Islet of Langerhans (tissue), 1 donor: ENCODE measurements around the gene ARHGAP8.
"Not testable (repeated sequence)": the region's sequence is repeated elsewhere in the genome, so short reads cannot be mapped to it uniquely, and the experiment has no call there.

Source experiments
- FAIRE-seq: peaks from one replicate; lab custom pipeline; 2011; peaks lifted over from hg19 to GRCh38; lab: Jason Lieb, UNC

ARHGAP8 gene

GRCh38 chr22:44834065-44834464 is 81.7 kb downstream of the ARHGAP8 start:
- no peak for FAIRE-seq

- no peak for FAIRE-seq
Observed at GRCh38 chr22:44837481-44837880, 85.1 kb downstream of the ARHGAP8 start.

GRCh38 chr22:44838316-44839016 is 86.1 kb downstream of the ARHGAP8 start:
- FAIRE-seq = no peak

GRCh38 chr22:44839061-44839460 is 86.7 kb downstream of the ARHGAP8 start:
- FAIRE-seq = no peak

GRCh38 chr22:44839721-44840120 is 87.3 kb downstream of the ARHGAP8 start:
- no peak for FAIRE-seq

- no peak for FAIRE-seq
Observed at GRCh38 chr22:44840611-44841322, 88.4 kb downstream of the ARHGAP8 start.

GRCh38 chr22:44842417-44842816 is 90.0 kb downstream of the ARHGAP8 start:
- FAIRE-seq = no peak

GRCh38 chr22:44845191-44845590 is 92.8 kb downstream of the ARHGAP8 start:
- FAIRE-seq = no peak

- no peak for FAIRE-seq
Observed at GRCh38 chr22:44845796-44846720, 93.7 kb downstream of the ARHGAP8 start.

GRCh38 chr22:44846726-44847275 is 94.4 kb downstream of the ARHGAP8 start:
- no peak for FAIRE-seq

- no peak for FAIRE-seq
Observed at GRCh38 chr22:44847380-44847779, 95.0 kb downstream of the ARHGAP8 start.

- no peak for FAIRE-seq
Observed at GRCh38 chr22:44847892-44848291, 95.5 kb downstream of the ARHGAP8 start.

GRCh38 chr22:44848296-44848741 is 95.9 kb downstream of the ARHGAP8 start:
- no peak for FAIRE-seq

GRCh38 chr22:44848791-44849420 is 96.5 kb downstream of the ARHGAP8 start:
- no peak for FAIRE-seq

- no peak for FAIRE-seq
Observed at GRCh38 chr22:44850946-44851345, 98.6 kb downstream of the ARHGAP8 start.

GRCh38 chr22:44854641-44855040 is 102.3 kb downstream of the ARHGAP8 start:
- not testable (repeated sequence) for FAIRE-seq

- no peak for FAIRE-seq
Observed at GRCh38 chr22:44855855-44856254, 103.5 kb downstream of the ARHGAP8 start.

GRCh38 chr22:44858819-44859218 is 106.4 kb downstream of the ARHGAP8 start:
- not testable (repeated sequence) for FAIRE-seq

- no peak for FAIRE-seq
Observed at GRCh38 chr22:44859641-44860040, 107.3 kb downstream of the ARHGAP8 start.

GRCh38 chr22:44860311-44860710 is 107.9 kb downstream of the ARHGAP8 start:
- FAIRE-seq = no peak

- no peak for FAIRE-seq
Observed at GRCh38 chr22:44861245-44861644, 108.9 kb downstream of the ARHGAP8 start.

GRCh38 chr22:44862281-44862680 is 109.9 kb downstream of the ARHGAP8 start:
- FAIRE-seq = no peak
